Peyer's patch (tissue), 4 donors: ENCODE measurements around the gene CUL3. TPM values are rescaled to one million over a fixed set of nuclear protein-coding genes. Genes with fewer than 3 reads are reported as not detected.

Source experiments
- DNase-seq, 3 donors: peaks; one replicate each; pipeline ENCODE4 v3.0.0-alpha.2; 2017 to 2019
- H3K27ac ChIP-seq, 4 donors: fragments of 200-600 bp; sonication (generic); one replicate each; pipeline ENCODE4 v1.5.1; 2016 to 2019
- H3K27me3 ChIP-seq, 2 donors: fragments of 200-600 bp; sonication (generic); one replicate each; pipeline ENCODE4 v1.5.1; 2019
- H3K36me3 ChIP-seq, 3 donors: fragments of 200-600 bp; sonication (generic); one replicate each; pipeline ENCODE4 v1.5.1; 2016 to 2019
- H3K4me1 ChIP-seq, 4 donors: fragments of 200-600 bp; sonication (generic); one replicate each; pipeline ENCODE4 v1.5.1; 2016 to 2019
- H3K4me3 ChIP-seq, 4 donors: fragments of 200-600 bp; sonication (generic); 1 replicate in 3 of 4; 2 replicates in 1 of 4; pipeline ENCODE4 v1.5.1; 2016 to 2019; ENCODE audit warnings: mild to moderate bottlenecking in 1 of 4
- H3K9me3 ChIP-seq, 4 donors: fragments of 200-600 bp; sonication (generic); one replicate each; pipeline ENCODE4 v1.5.1; 2016 to 2019; ENCODE audit warnings: mild to moderate bottlenecking in 1 of 4
- POLR2A ChIP-seq, 2 donors: fragments of 450-650 bp; IDR thresholded peaks; one replicate each; pipeline ENCODE4 v1.5.1; 2017; ENCODE audit warnings: antibody characterized with exemption in 2 of 2, mild to moderate bottlenecking in 2 of 2, moderate library complexity in 2 of 2
- total RNA-seq, 4 donors: library from RNA; depleted of rRNA; stranded (reverse); fragments of >200 nt; gene quantifications; one replicate each; pipeline ENCODE4 v1.1.0, GENCODE V29; 2016
- TF ChIP-seq, protein P1 (sequence below), 6 experiments: fragments of 450-650 bp in 4 of 6; fragments of 200-600 bp in 2 of 6; sonication (generic) in 1 of 6; IDR thresholded peaks; one replicate each; pipeline ENCODE4 v1.5.1; 2017 to 2019; ENCODE audit warnings: antibody characterized with exemption in 6 of 6, mild to moderate bottlenecking in 3 of 6, moderate library complexity in 1 of 6

The CUL3 gene
- total RNA-seq, 4 donors from 2014 or later, result 40.5 to 96.6 (median 77.1) TPM

DNA sequence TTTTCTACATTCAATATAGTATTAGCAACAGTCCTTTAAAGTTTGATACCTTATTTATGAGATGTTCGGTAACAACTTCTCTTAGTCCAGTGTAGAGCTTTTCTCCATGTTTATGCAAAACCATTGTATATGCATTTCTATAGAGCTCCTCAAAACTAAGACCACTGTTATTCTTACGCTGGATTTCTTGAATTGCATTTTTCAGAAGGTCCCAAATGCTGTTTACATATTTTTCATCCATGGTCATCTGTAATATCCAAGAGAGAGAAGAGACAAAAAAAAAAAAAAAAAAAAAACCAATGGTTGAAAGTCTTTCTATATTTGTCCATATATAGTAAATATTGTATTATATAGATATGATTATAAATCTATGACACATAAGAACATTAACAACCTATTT lies 27.6 kb downstream of the CUL3 start:
- H3K27me3 ChIP-seq, result no peaks in the 10 kb centered on the region
- DNase-seq, result no peak
- H3K36me3 ChIP-seq, result no peaks in the 10 kb centered on the region
- H3K9me3 ChIP-seq, result no peaks in the 10 kb centered on the region
- TF ChIP-seq POLR2A (IDR thresholded peaks at IDR 0.05), result no peak
- peaks cover 0 to 8% (median 3%) of the 10 kb centered on the region in 4 donors for H3K4me1 ChIP-seq
- no peak overlapping the region for H3K4me3 ChIP-seq
- H3K27ac ChIP-seq, result no peak overlapping the region

DNA sequence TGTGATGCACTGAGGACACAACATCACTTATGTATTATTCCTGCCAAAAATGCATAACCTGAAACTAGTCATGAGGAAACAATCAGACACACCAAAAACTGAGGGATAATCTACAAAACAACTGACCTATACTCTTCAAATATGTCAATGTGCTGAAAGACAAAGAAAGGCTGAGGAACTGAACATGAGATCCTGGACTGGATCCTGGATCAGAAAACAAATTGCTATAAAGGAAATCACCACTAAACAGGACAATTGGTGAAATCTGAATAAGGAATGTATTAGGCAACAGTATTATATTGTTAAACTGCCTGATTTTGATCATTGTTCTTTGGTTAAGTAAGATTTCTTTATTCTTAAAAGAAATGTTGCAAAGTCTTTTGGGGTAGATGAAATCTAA lies 28.8 kb downstream of the CUL3 start:
- H3K36me3 ChIP-seq, result no peaks in the 10 kb centered on the region
- no peaks in the 10 kb centered on the region for H3K9me3 ChIP-seq
- H3K4me3 ChIP-seq, result no peak overlapping the region
- no peak for DNase-seq
- peaks cover 0 to 8% (median 0%) of the 10 kb centered on the region in 4 donors for H3K4me1 ChIP-seq
- no peaks in the 10 kb centered on the region for H3K27me3 ChIP-seq
- TF ChIP-seq POLR2A (IDR thresholded peaks at IDR 0.05), result no peak
- TF ChIP-seq, protein P1, sequence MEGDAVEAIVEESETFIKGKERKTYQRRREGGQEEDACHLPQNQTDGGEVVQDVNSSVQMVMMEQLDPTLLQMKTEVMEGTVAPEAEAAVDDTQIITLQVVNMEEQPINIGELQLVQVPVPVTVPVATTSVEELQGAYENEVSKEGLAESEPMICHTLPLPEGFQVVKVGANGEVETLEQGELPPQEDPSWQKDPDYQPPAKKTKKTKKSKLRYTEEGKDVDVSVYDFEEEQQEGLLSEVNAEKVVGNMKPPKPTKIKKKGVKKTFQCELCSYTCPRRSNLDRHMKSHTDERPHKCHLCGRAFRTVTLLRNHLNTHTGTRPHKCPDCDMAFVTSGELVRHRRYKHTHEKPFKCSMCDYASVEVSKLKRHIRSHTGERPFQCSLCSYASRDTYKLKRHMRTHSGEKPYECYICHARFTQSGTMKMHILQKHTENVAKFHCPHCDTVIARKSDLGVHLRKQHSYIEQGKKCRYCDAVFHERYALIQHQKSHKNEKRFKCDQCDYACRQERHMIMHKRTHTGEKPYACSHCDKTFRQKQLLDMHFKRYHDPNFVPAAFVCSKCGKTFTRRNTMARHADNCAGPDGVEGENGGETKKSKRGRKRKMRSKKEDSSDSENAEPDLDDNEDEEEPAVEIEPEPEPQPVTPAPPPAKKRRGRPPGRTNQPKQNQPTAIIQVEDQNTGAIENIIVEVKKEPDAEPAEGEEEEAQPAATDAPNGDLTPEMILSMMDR (IDR thresholded peaks at IDR 0.05), result no peak
- H3K27ac ChIP-seq, result no peak overlapping the region

DNA sequence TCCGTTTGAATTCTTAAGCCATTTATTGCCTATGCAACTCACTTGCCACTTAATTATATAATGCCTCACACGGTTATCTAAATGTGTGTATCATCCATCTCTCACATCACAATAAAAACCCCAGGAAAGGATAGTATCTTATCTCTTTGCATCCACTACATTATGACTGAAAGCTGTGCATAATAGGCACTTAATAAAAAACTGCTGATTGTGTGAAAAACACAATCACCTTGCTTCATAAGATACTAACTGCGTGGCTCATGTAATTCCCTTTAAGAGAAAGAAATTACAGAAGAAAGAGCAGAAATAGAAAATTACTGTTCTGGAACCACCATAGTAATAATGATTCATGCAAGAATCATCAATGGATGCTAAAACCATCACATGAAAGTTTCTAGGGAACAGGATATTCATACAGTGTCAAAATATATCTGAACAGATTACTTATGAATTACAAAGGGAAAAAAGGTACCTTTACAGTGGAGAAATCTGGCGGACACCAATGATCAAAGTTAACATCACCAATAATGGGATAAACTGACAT lies 29.3 kb downstream of the CUL3 start:
- H3K9me3 ChIP-seq, result no peaks in the 10 kb centered on the region
- H3K27ac ChIP-seq, result no peak overlapping the region
- H3K4me1 ChIP-seq, result peaks cover 0 to 5% (median 0%) of the 10 kb centered on the region in 4 donors
- no peaks in the 10 kb centered on the region for H3K36me3 ChIP-seq
- no peak for TF ChIP-seq POLR2A (IDR thresholded peaks at IDR 0.05)
- TF ChIP-seq, protein P1 (IDR thresholded peaks at IDR 0.05), result no peak
- no peak overlapping the region for H3K4me3 ChIP-seq
- DNase-seq, result no peak
- H3K27me3 ChIP-seq, result no peaks in the 10 kb centered on the region

DNA sequence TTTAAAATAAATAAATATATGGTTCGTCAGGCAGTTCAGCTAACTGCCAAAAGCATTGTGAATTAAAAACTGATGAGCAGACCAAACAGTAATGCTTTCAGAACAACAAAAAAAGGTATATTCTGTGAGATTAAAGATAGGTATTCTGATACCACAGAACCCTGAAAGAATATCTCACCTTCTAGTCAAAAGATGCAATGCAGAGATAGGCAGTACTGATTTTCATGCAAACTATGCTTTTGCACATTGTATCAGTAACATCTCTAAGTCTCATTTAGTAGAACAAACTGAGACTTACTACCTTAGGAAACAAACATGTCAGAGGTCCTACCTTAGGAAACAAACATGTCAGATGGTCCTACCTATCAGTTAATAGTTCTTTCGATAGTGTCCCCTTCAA lies 32.4 kb downstream of the CUL3 start:
- Histone ChIP-seq H3K4me1 (peaks cover 0 to 3% (median 0%) of the 10 kb centered on the region in 4 donors), H3K27me3 (no peaks in the 10 kb centered on the region)

DNA sequence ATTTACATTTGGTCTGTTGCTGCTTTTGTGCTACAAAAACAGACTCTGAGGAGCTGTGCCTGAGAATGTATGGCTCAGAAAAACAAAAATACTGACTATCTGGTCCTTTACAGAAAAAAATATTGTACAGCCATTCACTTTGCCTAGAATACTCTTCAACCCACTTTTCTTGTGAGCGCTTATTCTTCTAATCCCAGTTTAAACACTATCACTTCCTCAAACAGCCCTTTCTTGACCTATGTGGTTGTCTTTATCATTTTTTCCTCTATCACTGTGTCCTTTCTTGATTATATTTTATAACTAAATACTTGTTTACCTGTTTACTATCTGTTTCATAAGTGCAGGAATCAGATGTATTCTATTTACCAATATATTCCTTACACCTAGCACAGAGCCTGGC lies 33.5 kb downstream of the CUL3 start:
- TF ChIP-seq POLR2A (IDR thresholded peaks at IDR 0.05), result no peak
- TF ChIP-seq, protein P1 (IDR thresholded peaks at IDR 0.05), result no peak
- H3K9me3 ChIP-seq, result no peaks in the 10 kb centered on the region
- H3K27ac ChIP-seq, result no peak overlapping the region
- no peak for DNase-seq
- H3K27me3 ChIP-seq, result no peaks in the 10 kb centered on the region
- H3K4me1 ChIP-seq, result peaks cover 0 to 3% (median 0%) of the 10 kb centered on the region in 4 donors
- H3K4me3 ChIP-seq, result no peak overlapping the region
- no peaks in the 10 kb centered on the region for H3K36me3 ChIP-seq

More for the DNA sequence above, 32.4 kb downstream of the CUL3 start:
- H3K9me3 ChIP-seq, result no peaks in the 10 kb centered on the region
- no peak overlapping the region for H3K27ac ChIP-seq
- TF ChIP-seq, protein P1 (IDR thresholded peaks at IDR 0.05), result no peak
- no peak for TF ChIP-seq POLR2A (IDR thresholded peaks at IDR 0.05)
- no peaks in the 10 kb centered on the region for H3K36me3 ChIP-seq
- DNase-seq, result no peak
- H3K4me3 ChIP-seq, result no peak overlapping the region

DNA sequence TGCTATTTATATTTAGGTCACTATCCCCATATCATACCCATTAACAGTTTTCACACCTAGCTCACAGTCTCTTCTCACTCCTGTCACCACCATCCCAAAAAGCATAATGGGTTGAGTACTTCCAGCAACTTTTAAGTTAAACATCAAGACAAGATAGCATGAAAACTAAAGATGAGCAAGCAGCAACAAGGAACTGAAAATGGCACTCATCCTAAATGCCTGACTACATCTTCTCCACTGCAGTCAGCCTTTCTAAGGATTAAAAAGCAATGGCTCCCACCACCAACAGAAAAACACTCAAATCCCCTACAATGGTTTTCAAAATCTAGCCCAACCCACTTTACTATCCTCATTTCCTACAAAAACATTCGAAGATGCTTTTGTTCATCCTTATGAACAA lies 38.2 kb downstream of the CUL3 start:
- no peak overlapping the region for H3K4me3 ChIP-seq
- no peak overlapping the region for H3K27ac ChIP-seq
- no peaks in the 10 kb centered on the region for H3K9me3 ChIP-seq
- no peaks in the 10 kb centered on the region for H3K27me3 ChIP-seq
- peaks cover 0 to 8% (median 0%) of the 10 kb centered on the region in 3 donors for H3K36me3 ChIP-seq
- no peak for TF ChIP-seq POLR2A (IDR thresholded peaks at IDR 0.05)
- TF ChIP-seq, protein P1 (IDR thresholded peaks at IDR 0.05), result no peak
- no peak for DNase-seq
- peaks cover 0 to 9% (median 0%) of the 10 kb centered on the region in 4 donors for H3K4me1 ChIP-seq
